Parathyroid adenoma (tissue), 2 donors: Measurements from ENCODE around the gene ZNF234.

Experiments
- H2AFZ ChIP-seq: fragments of 300-600 bp; sonication (generic); one replicate; pipeline ENCODE4 v1.7.0; 2017; ENCODE audit warnings: antibody characterized with exemption, mild to moderate bottlenecking
- H3K27ac ChIP-seq: fragments of 300-600 bp; sonication (generic); one replicate; pipeline ENCODE4 v1.7.0; 2017
- H3K27me3 ChIP-seq: fragments of 300-600 bp; sonication (generic); one replicate; pipeline ENCODE4 v1.7.0; 2017; ENCODE audit warnings: low read length; ENCODE audit not compliant: control insufficient read depth, insufficient read depth
- H3K36me3 ChIP-seq: fragments of 300-600 bp; sonication (generic); one replicate; pipeline ENCODE4 v1.7.0; 2017; ENCODE audit warnings: low read length; ENCODE audit not compliant: control insufficient read depth, insufficient read depth
- H3K4me1 ChIP-seq: fragments of 300-600 bp; sonication (generic); one replicate; pipeline ENCODE4 v1.7.0; 2017; ENCODE audit warnings: control low read depth
- H3K4me2 ChIP-seq: fragments of 300-600 bp; sonication (generic); one replicate; pipeline ENCODE4 v1.7.0; 2017; ENCODE audit warnings: low read length
- H3K4me3 ChIP-seq: fragments of 300-600 bp; sonication (generic); one replicate; pipeline ENCODE4 v1.7.0; 2017; ENCODE audit warnings: low read depth, low read length
- H3K79me2 ChIP-seq: fragments of 300-600 bp; sonication (generic); one replicate; pipeline ENCODE4 v1.7.0; 2017; ENCODE audit warnings: control low read depth
- H3K9ac ChIP-seq: fragments of 300-600 bp; sonication (generic); one replicate; pipeline ENCODE4 v1.7.0; 2017; ENCODE audit warnings: mild to moderate bottlenecking
- H3K9me3 ChIP-seq: fragments of 300-600 bp; sonication (generic); one replicate; pipeline ENCODE4 v1.7.0; 2017; ENCODE audit warnings: low read length; ENCODE audit not compliant: control insufficient read depth
- TF ChIP-seq, protein P1 (sequence below): fragments of 300-600 bp; sonication (generic); IDR thresholded peaks from one replicate; pipeline ENCODE4 v1.7.0; 2017; ENCODE audit warnings: antibody characterized with exemption, mild to moderate bottlenecking
- donor health status: primary hyperparathyroidism.

The ZNF234 gene

DNA sequence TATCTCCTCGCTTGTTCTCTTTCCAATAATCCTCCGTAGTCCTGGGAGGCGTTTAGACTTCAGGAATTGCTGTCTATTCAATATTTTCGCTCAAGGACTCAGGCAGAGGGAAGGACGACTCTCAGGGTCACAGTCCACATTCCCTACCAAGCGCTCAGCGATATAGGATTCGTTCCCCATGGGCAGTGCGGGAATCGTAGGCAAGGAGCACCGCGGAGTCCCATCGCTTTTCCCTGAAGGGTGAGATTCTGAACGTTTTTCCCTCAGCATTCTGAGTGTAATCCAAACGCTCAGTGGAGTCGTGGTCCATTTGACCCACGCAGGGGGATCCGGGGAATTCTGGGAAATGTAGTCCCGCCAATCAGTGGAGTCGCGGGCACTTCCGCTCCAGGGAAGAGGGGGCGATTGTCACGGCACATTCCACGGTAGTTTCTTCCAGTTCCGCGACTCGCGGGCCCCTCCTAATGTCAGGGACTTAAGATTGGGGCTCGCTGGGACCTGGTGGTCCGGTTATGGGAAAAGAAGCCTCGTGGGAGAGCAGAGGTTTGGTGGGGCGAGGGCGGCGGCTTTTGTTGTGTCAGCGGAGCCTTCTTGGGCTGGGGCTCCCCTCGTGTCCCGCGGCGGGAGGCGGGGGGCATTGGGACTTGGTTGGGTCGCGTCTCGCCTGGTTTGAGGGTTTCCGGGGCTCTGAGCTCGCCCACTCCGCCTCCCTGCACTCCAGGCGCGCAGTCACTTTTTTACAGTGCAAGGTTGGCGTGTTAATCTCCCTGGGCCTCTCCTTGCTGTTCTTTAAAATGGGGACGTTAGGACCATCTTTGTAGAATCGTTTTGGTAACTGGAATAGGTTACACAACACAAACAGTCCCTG is at the start of gene ZNF234:
Gene ZNF234, plus strand, starts transcription at position 364 of the 868 bp plus-strand sequence. CDS start 3,079 bp downstream, outside the sequence.
- TF ChIP-seq, protein P1, sequence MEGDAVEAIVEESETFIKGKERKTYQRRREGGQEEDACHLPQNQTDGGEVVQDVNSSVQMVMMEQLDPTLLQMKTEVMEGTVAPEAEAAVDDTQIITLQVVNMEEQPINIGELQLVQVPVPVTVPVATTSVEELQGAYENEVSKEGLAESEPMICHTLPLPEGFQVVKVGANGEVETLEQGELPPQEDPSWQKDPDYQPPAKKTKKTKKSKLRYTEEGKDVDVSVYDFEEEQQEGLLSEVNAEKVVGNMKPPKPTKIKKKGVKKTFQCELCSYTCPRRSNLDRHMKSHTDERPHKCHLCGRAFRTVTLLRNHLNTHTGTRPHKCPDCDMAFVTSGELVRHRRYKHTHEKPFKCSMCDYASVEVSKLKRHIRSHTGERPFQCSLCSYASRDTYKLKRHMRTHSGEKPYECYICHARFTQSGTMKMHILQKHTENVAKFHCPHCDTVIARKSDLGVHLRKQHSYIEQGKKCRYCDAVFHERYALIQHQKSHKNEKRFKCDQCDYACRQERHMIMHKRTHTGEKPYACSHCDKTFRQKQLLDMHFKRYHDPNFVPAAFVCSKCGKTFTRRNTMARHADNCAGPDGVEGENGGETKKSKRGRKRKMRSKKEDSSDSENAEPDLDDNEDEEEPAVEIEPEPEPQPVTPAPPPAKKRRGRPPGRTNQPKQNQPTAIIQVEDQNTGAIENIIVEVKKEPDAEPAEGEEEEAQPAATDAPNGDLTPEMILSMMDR: no peak
- Histone ChIP-seq H3K4me2 (peak within 1 kb of the TSS; percentile 87), H3K9me3 (no peaks in the 10 kb centered on the region), H3K27ac (peak within 1 kb of the TSS; percentile 70), H3K4me3 (peak within 1 kb of the TSS; percentile 79), H3K79me2 (no peaks in the 10 kb centered on the region), H3K4me1 (no peaks in the 10 kb centered on the region), H2AFZ (peak within 1 kb of the TSS; percentile 90), H3K27me3 (no peaks in the 10 kb centered on the region), H3K9ac (no peak within 1 kb of the TSS), H3K36me3 (no peaks in the 10 kb centered on the region)

DNA sequence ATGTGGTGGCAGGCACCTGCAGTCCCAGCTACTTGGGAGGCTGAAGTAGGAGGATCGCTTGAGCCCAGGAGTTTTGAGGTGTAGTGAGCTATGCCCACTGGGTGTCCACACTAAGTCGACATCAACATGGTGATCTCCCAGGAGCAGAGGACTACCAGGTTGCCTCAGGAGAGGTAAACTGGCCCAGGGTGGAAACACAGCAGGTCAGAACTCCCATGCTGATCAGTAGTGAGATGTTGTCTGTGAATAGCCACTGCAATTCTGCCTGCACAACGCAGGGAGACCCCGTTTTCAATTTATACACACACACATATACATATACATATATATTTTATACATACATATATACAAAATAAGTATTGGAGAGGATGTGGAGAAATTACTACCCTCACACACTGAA is 49.2 kb upstream of the ZNF234 start:
- Histone ChIP-seq H3K4me2 (no peak overlapping the region), H3K4me1 (peaks cover 3% of the 10 kb centered on the region), H3K27me3 (no peaks in the 10 kb centered on the region), H3K27ac (no peak overlapping the region), H3K36me3 (no peaks in the 10 kb centered on the region), H3K79me2 (peaks cover 4% of the 10 kb centered on the region), H3K4me3 (no peak overlapping the region), H2AFZ (no peak overlapping the region), H3K9ac (no peak overlapping the region), H3K9me3 (no peaks in the 10 kb centered on the region)
- TF ChIP-seq, protein P1: no peak

DNA sequence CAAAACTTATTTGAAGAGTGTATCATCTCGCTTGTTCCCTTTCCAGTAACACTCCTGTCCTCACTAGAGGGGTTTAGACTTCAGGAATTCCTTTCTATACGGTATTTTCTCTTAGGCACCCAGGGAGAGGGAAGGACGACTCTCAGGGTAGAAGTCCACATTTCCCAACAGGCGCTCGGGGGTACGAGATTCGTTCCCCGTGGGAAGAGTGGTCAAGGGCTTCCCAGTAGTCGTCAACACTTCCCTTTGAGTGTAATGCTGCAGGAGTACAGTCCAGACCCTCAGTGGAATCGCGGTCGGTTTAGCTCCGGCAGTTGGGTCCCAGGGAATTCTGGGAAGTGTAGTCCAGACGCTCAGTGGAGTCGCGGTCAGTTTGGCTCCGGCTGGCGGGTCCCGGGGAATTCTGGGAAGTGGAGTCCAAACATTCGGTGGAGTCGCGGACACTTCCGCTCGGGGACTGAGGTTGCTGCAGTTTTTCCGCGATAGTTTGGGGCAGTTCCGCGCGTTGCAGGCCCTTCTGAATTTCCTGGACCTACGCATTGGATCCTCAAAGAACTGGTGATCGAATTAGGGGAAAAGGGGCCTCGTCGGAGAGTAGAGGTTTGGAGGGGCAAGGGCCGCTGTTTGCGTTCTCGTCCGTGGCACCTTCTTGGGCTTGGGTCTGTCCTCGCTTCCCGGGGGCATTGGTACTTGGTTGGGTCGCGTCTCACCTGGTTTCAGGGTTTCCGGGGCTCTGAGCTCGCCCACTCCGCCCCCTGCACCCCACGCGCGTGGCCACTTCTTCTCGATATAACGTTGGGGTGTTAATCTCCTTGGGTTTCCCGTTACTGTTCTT is 47.2 kb upstream of the ZNF234 start, which contains the start of gene ZNF224:
Gene ZNF224, plus strand, starts transcription at position 431 of the 835 bp plus-strand sequence. CDS start 3,513 bp downstream, outside the sequence.
- Histone ChIP-seq H3K36me3 (no peaks in the 10 kb centered on the region), H3K27ac (peak within 1 kb of the TSS; percentile 66), H3K9ac (peak within 1 kb of the TSS; percentile 24), H2AFZ (peak within 1 kb of the TSS; percentile 96), H3K79me2 (peaks cover 4% of the 10 kb centered on the region), H3K4me2 (peak within 1 kb of the TSS; percentile 99), H3K4me1 (peaks cover 3% of the 10 kb centered on the region), H3K27me3 (no peaks in the 10 kb centered on the region), H3K4me3 (peak within 1 kb of the TSS; percentile 91), H3K9me3 (no peaks in the 10 kb centered on the region)
- TF ChIP-seq, protein P1: no peak

DNA sequence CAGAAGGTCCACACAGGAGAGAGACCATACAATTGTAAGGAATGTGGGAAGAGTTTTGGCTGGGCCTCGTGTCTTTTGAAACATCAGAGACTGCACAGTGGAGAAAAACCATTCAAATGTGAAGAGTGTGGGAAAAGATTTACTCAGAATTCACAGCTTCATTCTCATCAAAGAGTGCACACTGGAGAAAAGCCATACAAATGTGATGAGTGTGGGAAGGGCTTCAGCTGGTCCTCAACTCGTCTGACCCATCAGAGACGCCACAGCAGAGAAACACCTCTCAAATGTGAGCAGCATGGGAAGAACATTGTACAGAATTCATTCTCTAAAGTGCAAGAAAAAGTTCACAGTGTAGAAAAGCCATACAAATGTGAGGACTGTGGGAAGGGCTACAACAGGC is 33.6 kb upstream of the ZNF234 start:
- TF ChIP-seq, protein P1: no peak
- Histone ChIP-seq H3K4me1 (no peaks in the 10 kb centered on the region), H3K4me3 (no peak overlapping the region), H3K27me3 (no peaks in the 10 kb centered on the region), H3K27ac (no peak overlapping the region), H3K4me2 (no peak overlapping the region), H3K9ac (no peak overlapping the region), H3K36me3 (peaks cover 8% of the 10 kb centered on the region), H3K9me3 (no peaks in the 10 kb centered on the region), H2AFZ (no peak overlapping the region), H3K79me2 (no peaks in the 10 kb centered on the region)
